DMS153 treated with DMSO at 0.1 percent for 48 hours (cell line): Measurements from ENCODE around the gene TSPYL2.

Experiments used
- DNase-seq: peaks from one replicate; lab custom pipeline; 2025; ENCODE audit not compliant: unreplicated experiment; lab: John Stamatoyannopoulos, UW

Gene TSPYL2

GRCh38 chrX:53080628-53081580 is 1.3 kb upstream of the TSPYL2 start:
- no peak for DNase-seq

- no peak for DNase-seq
These were observed 828 bp downstream of the TSPYL2 start for GRCh38 chrX:53082773-53083616.

- no peak for DNase-seq
These were observed 1.9 kb downstream of the TSPYL2 start for GRCh38 chrX:53084043-53084570.

- DNase-seq: no peak
These were observed 2.7 kb downstream of the TSPYL2 start for GRCh38 chrX:53084863-53085262.

- DNase-seq: no peak
These were observed 3.6 kb downstream of the TSPYL2 start for GRCh38 chrX:53085661-53086229.

- DNase-seq: no peak
These were observed 4.3 kb downstream of the TSPYL2 start for GRCh38 chrX:53086464-53086863.

- DNase-seq: no peak
These were observed 5.2 kb downstream of the TSPYL2 start for GRCh38 chrX:53087388-53087831.

GRCh38 chrX:53088136-53088974 is 6.2 kb downstream of the TSPYL2 start:
- peak; percentile 16 for DNase-seq

GRCh38 chrX:53089224-53089842 is 7.2 kb downstream of the TSPYL2 start:
- peak; percentile 44 for DNase-seq

GRCh38 chrX:53089925-53090324 is 7.8 kb downstream of the TSPYL2 start:
- no peak for DNase-seq

GRCh38 chrX:53091354-53091753 is 9.2 kb downstream of the TSPYL2 start:
- no peak for DNase-seq

- DNase-seq: peak; percentile 24
These were observed 11.0 kb downstream of the TSPYL2 start for GRCh38 chrX:53093177-53093655.

- DNase-seq: peak; percentile 77
These were observed 11.8 kb downstream of the TSPYL2 start, which contains the start of gene KANTR for GRCh38 chrX:53093748-53094581. TSS of gene KANTR (plus strand) at chrX:53094142. CDS start at chrX:53124273, 30,131 bp downstream.

GRCh38 chrX:53094582-53094905 is 12.4 kb downstream of the TSPYL2 start:
- DNase-seq: no peak

GRCh38 chrX:53095796-53096195 is 13.6 kb downstream of the TSPYL2 start:
- DNase-seq: no peak

GRCh38 chrX:53114864-53115549 is 32.8 kb downstream of the TSPYL2 start:
- DNase-seq: no peak

GRCh38 chrX:53115550-53115874 is 33.3 kb downstream of the TSPYL2 start:
- no peak for DNase-seq

GRCh38 chrX:53116101-53116500 is 33.9 kb downstream of the TSPYL2 start:
- no peak for DNase-seq
